Lower lobe of right lung (tissue), 2 donors: ENCODE measurements around the gene GYPE. TPM values are rescaled to one million over a fixed set of nuclear protein-coding genes. Genes with fewer than 3 reads are reported as not detected.
"Not testable (repeated sequence)": the region's sequence is repeated elsewhere in the genome, so short reads cannot be mapped to it uniquely, and the experiment has no call there.

Experiments used
- ATAC-seq, 2 donors: fragments of 200-7000 bp; cut with Tn5 transposase; one replicate each; pipeline ENCODE4 v1.9.1; 2020 to 2022; ENCODE audit warnings: mild to moderate bottlenecking in 2 of 2, moderate library complexity in 2 of 2
- DNase-seq: peaks from one replicate; pipeline ENCODE4 v3.0.0-alpha.2; 2020
- H3K27ac ChIP-seq: fragments of 200-600 bp; one replicate; pipeline ENCODE4 v1.8.0; 2022
- H3K27me3 ChIP-seq: fragments of 200-600 bp; one replicate; pipeline ENCODE4 v1.8.0; 2022; ENCODE audit warnings: low read depth
- H3K36me3 ChIP-seq: fragments of 200-600 bp; one replicate; pipeline ENCODE4 v1.8.0; 2022; ENCODE audit warnings: mild to moderate bottlenecking
- H3K4me1 ChIP-seq: fragments of 200-600 bp; one replicate; pipeline ENCODE4 v1.8.0; 2022
- H3K4me3 ChIP-seq: fragments of 200-600 bp; one replicate; pipeline ENCODE4 v1.8.0; 2022; ENCODE audit warnings: mild to moderate bottlenecking
- H3K9me3 ChIP-seq: fragments of 200-600 bp; one replicate; pipeline ENCODE4 v1.8.0; 2022
- intact Hi-C: fragments of 100-400 bp; cut with DNase I; formaldehyde crosslinking; loops from one replicate; pipeline ENCODE4 v1.11.0; 2022
- total RNA-seq: library from RNA; stranded (reverse); fragmentation: NEBNext Ultra II Directional; extraction: Animal tissue kit (Norgen Biotek cat#: 25700); gene quantifications from one replicate; pipeline ENCODE4 v1.2.1, GENCODE V29; 2021
- donor health status: DM: no; HTN: yes; CAD: no; lungs with severe emphysema.

The GYPE gene
- total RNA-seq, 1 donor from 2014 or later, result 2.5 TPM

DNA sequence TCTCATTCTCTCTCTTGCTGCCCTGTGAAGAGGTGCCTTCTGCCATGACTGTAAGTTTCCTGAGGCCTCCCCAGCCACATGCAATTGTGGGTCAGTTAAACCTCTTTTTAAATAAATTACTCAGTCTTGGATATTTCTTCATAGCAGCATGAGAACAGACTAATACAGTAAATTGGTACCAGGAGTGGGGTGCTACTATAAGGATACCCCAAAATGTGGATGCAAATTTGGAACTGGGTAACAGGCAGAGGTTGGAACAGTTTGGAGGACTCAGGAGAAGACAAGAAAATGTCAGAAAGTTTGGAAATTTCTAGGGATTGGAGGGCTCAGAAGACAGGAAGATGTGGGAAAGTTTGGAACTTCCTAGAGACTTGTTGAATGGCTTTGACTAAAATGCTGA is 74.8 kb downstream of the GYPE start:
- H3K9me3 ChIP-seq, intact Hi-C loops: not testable (repeated sequence)

DNA sequence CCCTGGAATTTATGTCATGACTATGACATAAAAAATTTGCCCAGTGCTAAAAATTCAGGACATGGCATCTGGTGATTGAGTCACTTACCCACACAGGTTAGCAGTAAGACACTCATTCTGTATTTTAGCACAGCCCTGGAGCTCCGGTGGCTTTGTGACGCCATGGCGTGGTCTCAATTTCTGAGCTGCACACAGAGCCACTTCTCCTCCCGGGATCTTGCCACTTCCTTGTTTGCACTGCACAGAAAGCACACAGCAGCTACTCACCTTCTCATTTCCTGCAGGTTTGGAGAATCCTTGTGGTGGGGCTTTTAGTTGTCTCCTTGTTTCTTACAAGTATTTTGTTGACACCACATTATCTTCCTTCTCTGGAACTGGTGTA is 76.1 kb downstream of the GYPE start:
- H3K4me1 ChIP-seq, intact Hi-C loops, H3K9me3 ChIP-seq, DNase-seq, H3K27me3 ChIP-seq, H3K36me3 ChIP-seq: not testable (repeated sequence)
- peak; percentile 80 to 81 for ATAC-seq
- H3K27ac ChIP-seq, result peak overlapping the region; percentile 56
- H3K4me3 ChIP-seq, result peak overlapping the region; percentile 36

More for the DNA sequence above, 74.8 kb downstream of the GYPE start:
- not testable (repeated sequence) for ATAC-seq, H3K36me3 ChIP-seq, DNase-seq, H3K4me3 ChIP-seq, H3K27me3 ChIP-seq, H3K4me1 ChIP-seq, H3K27ac ChIP-seq

Other genes starting within 250 kb of the GYPE start
- 0.38 TPM for gene FREM3, start 204.9 kb downstream of the GYPE start, total RNA-seq
- not detected for gene GYPB, start 113.8 kb upstream of the GYPE start, total RNA-seq
- gene GYPA, start 235.2 kb upstream of the GYPE start, total RNA-seq, result not detected